ENCODE data around the gene PRPF19. TPM values are rescaled to one million over a fixed set of nuclear protein-coding genes. Genes with fewer than 3 reads are reported as not detected.
A peak's percentile ranks its signal among the peaks of the same experiment; 100 is the strongest.

PRPF19 gene
- total RNA-seq, 1 donor from 2014 or later, result 36.1 TPM

DNA sequence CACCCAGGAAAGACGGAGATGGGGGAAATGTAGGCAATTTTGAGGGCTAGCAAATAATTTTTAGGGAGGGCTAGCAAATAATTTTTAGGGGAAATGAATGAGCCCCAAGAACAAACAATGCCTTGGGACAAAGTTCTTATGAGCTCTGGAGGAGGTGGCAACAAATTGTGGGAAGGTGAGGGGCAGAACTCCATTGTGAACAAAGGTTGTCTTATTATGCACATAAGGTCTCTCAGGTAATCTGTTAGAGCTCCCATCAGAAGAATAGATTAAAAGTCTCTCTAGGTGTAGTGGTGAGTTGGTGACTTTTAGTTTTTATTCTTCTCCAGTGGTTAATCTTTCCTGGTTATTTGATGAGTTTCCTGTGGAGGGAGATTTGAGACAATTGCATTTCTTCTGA lies 2.4 kb upstream of the PRPF19 start:
- H3K4me3 ChIP-seq (ENCODE audit: low read depth, low read length), result no peak overlapping the region
- DNase-seq (ENCODE audit: low read depth), result no peak

DNA sequence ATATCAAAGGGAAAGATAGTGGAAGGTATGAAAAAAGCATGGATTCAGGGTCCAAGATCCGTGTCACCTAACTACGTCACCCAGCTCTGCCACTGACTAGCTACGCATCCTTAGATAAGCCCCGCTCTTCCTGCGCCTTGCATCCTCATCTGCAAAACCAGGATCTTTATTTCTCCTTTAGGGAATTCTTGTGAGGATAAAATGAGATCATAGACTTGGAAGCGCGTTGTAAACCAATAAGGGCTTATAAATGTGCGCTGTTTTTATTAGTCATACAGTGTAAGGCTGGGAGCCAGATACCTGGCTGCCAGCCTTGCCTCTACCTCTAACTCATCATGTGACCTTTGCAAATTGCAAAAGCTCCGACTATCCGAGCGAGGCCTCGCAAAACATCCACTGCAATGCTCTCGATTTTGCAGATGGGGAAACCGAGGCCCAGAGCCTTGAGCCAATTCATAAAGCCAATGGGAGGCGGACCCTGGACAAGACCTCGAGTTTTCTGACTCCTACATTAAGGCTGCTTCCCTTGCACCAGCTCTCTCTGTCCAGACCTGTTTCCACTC lies 753 bp downstream of the PRPF19 start:
- H3K36me3 ChIP-seq (ENCODE audit: control insufficient read depth, insufficient read depth, low read length), result peaks cover 29% of the 10 kb centered on the region
- H3K4me3 ChIP-seq (ENCODE audit: low read depth, low read length), result peak overlapping the region; percentile 82
- FAIRE-seq (no peak), DNase-seq (ENCODE audit: low read depth) (peak; percentile 88)
- H3K27me3 ChIP-seq (ENCODE audit: control insufficient read depth, insufficient read depth, low read length), result no peaks in the 10 kb centered on the region
- TF ChIP-seq, protein P1, sequence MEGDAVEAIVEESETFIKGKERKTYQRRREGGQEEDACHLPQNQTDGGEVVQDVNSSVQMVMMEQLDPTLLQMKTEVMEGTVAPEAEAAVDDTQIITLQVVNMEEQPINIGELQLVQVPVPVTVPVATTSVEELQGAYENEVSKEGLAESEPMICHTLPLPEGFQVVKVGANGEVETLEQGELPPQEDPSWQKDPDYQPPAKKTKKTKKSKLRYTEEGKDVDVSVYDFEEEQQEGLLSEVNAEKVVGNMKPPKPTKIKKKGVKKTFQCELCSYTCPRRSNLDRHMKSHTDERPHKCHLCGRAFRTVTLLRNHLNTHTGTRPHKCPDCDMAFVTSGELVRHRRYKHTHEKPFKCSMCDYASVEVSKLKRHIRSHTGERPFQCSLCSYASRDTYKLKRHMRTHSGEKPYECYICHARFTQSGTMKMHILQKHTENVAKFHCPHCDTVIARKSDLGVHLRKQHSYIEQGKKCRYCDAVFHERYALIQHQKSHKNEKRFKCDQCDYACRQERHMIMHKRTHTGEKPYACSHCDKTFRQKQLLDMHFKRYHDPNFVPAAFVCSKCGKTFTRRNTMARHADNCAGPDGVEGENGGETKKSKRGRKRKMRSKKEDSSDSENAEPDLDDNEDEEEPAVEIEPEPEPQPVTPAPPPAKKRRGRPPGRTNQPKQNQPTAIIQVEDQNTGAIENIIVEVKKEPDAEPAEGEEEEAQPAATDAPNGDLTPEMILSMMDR (IDR thresholded peaks at IDR 0.05; ENCODE audit: insufficient read depth, low read length, severe bottlenecking), result no peak

More for the DNA sequence above, 2.4 kb upstream of the PRPF19 start:
- TF ChIP-seq, protein P1 (IDR thresholded peaks at IDR 0.05; ENCODE audit: insufficient read depth, low read length, severe bottlenecking), result no peak
- FAIRE-seq, result no peak
- Histone ChIP-seq H3K27me3 (ENCODE audit: control insufficient read depth, insufficient read depth, low read length) (no peaks in the 10 kb centered on the region), H3K36me3 (ENCODE audit: control insufficient read depth, insufficient read depth, low read length) (peaks cover 1% of the 10 kb centered on the region)

DNA sequence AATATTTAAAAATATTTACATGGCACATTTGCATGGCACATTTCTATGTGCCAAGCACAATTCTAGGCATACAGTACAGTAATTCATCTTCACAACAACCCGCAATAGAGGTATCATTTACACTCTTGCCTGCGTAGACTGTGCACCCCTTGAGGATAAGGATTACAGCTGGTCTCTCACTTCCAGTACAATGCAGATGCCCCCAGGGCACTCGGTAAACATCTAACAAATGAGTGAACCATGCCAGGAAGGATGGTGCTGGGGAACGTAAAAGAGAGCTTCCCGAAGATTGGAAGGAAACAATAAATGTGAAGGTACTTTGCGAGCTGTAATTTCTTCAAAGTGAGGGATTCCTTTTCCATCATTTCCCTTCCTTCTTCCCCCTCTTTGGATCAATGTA lies 1.3 kb downstream of the PRPF19 start:
- FAIRE-seq (no peak), DNase-seq (ENCODE audit: low read depth) (no peak)
- Histone ChIP-seq H3K4me3 (ENCODE audit: low read depth, low read length) (peak overlapping the region; percentile 82), H3K27me3 (ENCODE audit: control insufficient read depth, insufficient read depth, low read length) (no peaks in the 10 kb centered on the region), H3K36me3 (ENCODE audit: control insufficient read depth, insufficient read depth, low read length) (peaks cover 32% of the 10 kb centered on the region)
- TF ChIP-seq, protein P1 (IDR thresholded peaks at IDR 0.05; ENCODE audit: insufficient read depth, low read length, severe bottlenecking), result no peak

DNA sequence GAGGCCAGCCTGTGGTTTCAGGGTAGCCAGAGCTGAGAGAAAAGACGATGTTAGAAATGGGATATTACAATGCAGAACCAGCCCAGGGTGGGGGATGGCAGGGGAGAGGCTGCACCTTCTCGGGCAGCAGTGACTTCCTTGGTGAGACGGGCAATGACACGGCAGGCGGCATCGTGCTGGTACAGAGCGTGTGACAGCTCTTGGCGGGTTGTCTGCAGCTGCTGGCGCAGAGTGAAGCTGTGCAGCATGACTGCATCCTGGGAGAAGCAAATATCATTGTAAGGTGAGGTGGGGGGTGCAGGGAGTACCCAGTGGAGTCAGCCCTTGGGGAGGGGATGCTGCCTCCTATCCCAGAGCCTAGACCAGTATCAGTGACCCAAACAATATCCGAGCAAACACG lies 3.8 kb downstream of the PRPF19 start:
- H3K4me3 ChIP-seq (ENCODE audit: low read depth, low read length), result no peak overlapping the region
- FAIRE-seq, result no peak

DNA sequence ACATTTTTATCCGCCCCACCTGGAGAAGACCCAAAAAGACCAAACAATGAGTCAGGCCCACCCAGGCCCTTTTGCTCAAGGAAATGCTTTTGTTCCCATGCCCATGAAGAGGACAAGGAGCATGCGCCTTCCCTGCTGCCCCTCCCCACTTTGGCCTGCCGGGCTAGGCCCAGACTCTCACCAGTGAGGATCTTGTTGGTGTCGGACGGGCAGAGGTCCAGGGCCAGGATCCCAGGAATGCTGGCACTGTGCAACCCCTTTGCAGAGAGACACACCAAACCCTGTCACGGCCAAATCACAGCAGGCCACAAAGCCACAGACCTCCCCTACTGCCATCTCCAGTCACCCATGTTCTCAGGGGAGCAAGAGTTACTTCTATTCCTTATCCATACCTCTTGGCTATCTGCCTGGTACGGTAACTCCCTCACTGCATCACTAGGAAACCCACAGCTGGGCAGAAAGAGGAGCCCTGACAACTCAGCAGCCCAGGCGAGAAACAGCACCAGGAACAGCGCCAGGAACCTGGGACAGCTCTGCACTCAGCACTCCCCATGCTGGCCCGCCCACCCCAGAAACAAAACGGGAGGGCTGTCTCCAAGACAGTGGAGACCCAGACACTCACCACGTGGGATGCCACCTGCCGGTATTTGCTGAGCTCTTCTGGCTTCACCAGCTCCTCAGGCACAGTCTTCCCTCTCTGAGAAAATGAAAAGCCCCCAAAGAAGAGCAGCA lies 5.5 kb downstream of the PRPF19 start:
- Histone ChIP-seq H3K36me3 (ENCODE audit: control insufficient read depth, insufficient read depth, low read length) (peaks cover 53% of the 10 kb centered on the region), H3K27me3 (ENCODE audit: control insufficient read depth, insufficient read depth, low read length) (no peaks in the 10 kb centered on the region), H3K4me3 (ENCODE audit: low read depth, low read length) (no peak overlapping the region)
- FAIRE-seq (no peak), DNase-seq (ENCODE audit: low read depth) (no peak)
- TF ChIP-seq, protein P1 (IDR thresholded peaks at IDR 0.05; ENCODE audit: insufficient read depth, low read length, severe bottlenecking), result no peak

More for the DNA sequence above, 3.8 kb downstream of the PRPF19 start:
- DNase-seq (ENCODE audit: low read depth), result no peak
- Histone ChIP-seq H3K36me3 (ENCODE audit: control insufficient read depth, insufficient read depth, low read length) (peaks cover 45% of the 10 kb centered on the region), H3K27me3 (ENCODE audit: control insufficient read depth, insufficient read depth, low read length) (no peaks in the 10 kb centered on the region)
- TF ChIP-seq, protein P1 (IDR thresholded peaks at IDR 0.05; ENCODE audit: insufficient read depth, low read length, severe bottlenecking), result no peak

All from bronchial epithelial cell (primary cell).